Measurements from ENCODE around the gene AGR2. TPM values are rescaled to one million over a fixed set of nuclear protein-coding genes. Genes with fewer than 3 reads are reported as not detected.

Gene AGR2
- total RNA-seq, 1 donor from 2014 or later, result 25.8 TPM

- Mint-ChIP-seq H3K9me3 (ENCODE audit: low read depth) (peaks cover 7% of the 10 kb centered on the region), H3K27me3 (no peaks in the 10 kb centered on the region), H3K4me1 (ENCODE audit: low read depth) (peaks cover 26% of the 10 kb centered on the region), H3K27ac (peak overlapping the region; percentile 71), H3K4me3 (ENCODE audit: low read depth) (peak overlapping the region; percentile 14), H3K36me3 (ENCODE audit: insufficient read depth) (no peaks in the 10 kb centered on the region)
- no peak for DNase-seq (ENCODE audit: low spot score, unreplicated experiment)
- no peak for TF ChIP-seq CTCF (IDR thresholded peaks at IDR 0.05; ENCODE audit: unreplicated experiment)
Measured at GRCh38 chr7:16847381-16847860, 42.6 kb upstream of the AGR2 start.

DNA sequence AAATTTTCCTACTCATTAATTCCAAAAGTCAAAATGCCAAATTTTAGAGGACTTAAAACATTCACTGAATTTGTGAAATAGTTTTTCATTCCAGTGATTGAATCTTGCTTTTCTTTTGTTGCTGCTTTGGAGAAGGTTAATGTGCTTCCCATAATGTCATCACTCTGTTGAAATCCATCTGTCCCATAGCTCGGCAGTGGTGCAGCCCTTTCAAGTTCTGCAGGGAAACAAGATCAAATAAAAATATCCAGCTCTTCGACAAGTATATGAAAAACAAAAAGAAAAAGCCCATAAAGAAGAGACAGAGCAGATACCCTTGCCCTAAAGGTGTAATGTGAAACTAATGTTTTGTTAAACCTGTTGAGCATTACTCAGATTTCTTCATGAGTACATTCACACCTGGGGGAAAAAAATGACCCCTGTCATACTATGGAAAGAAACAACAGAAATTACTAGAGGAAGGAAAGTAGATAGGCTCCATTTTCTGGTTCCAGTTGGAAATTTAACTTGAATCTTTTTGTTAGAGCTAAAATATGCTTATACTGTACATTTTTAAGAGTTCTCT, 41.9 kb upstream of the AGR2 start:
- Mint-ChIP-seq H3K27me3 (no peaks in the 10 kb centered on the region), H3K4me3 (ENCODE audit: low read depth) (peak overlapping the region; percentile 13), H3K36me3 (ENCODE audit: insufficient read depth) (no peaks in the 10 kb centered on the region), H3K9me3 (ENCODE audit: low read depth) (peaks cover 7% of the 10 kb centered on the region), H3K27ac (peak overlapping the region; percentile 71), H3K4me1 (ENCODE audit: low read depth) (peaks cover 21% of the 10 kb centered on the region)
- DNase-seq (ENCODE audit: low spot score, unreplicated experiment), result no peak
- TF ChIP-seq CTCF (IDR thresholded peaks at IDR 0.05; ENCODE audit: unreplicated experiment), result no peak

DNA sequence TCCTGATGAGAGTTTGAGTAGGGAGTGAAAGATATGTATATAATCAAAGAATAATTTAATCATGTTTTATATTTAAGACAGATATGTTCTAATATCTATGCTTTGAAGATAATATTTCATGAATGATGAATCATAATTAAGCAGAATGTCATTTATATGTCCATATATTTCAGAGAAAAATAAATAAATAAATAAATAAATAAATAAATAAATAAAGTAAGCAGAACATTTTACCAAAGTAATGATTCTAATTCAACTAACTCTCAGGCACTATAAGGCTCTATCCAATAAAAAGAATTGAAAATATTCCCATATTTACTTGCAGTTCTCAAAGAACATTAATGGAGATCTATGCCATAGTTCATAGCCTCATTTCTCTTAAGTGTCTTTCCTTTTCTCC, 40.9 kb upstream of the AGR2 start:
- TF ChIP-seq CTCF (IDR thresholded peaks at IDR 0.05; ENCODE audit: unreplicated experiment), result no peak
- no peak overlapping the region for H3K4me3 Mint-ChIP-seq (ENCODE audit: low read depth)
- no peak overlapping the region for H3K27ac Mint-ChIP-seq
- H3K36me3 Mint-ChIP-seq (ENCODE audit: insufficient read depth), result no peaks in the 10 kb centered on the region
- H3K4me1 Mint-ChIP-seq (ENCODE audit: low read depth), result peaks cover 20% of the 10 kb centered on the region
- DNase-seq (ENCODE audit: low spot score, unreplicated experiment), result no peak
- H3K27me3 Mint-ChIP-seq, result no peaks in the 10 kb centered on the region
- H3K9me3 Mint-ChIP-seq (ENCODE audit: low read depth), result peaks cover 3% of the 10 kb centered on the region

- DNase-seq (ENCODE audit: low spot score, unreplicated experiment), result no peak
- Mint-ChIP-seq H3K9me3 (ENCODE audit: low read depth) (peaks cover 7% of the 10 kb centered on the region), H3K27me3 (no peaks in the 10 kb centered on the region), H3K36me3 (ENCODE audit: insufficient read depth) (no peaks in the 10 kb centered on the region), H3K27ac (no peak overlapping the region), H3K4me1 (ENCODE audit: low read depth) (peaks cover 17% of the 10 kb centered on the region), H3K4me3 (ENCODE audit: low read depth) (no peak overlapping the region)
- TF ChIP-seq CTCF (IDR thresholded peaks at IDR 0.05; ENCODE audit: unreplicated experiment), result no peak
Measured at GRCh38 chr7:16841681-16842080, 36.9 kb upstream of the AGR2 start.

DNA sequence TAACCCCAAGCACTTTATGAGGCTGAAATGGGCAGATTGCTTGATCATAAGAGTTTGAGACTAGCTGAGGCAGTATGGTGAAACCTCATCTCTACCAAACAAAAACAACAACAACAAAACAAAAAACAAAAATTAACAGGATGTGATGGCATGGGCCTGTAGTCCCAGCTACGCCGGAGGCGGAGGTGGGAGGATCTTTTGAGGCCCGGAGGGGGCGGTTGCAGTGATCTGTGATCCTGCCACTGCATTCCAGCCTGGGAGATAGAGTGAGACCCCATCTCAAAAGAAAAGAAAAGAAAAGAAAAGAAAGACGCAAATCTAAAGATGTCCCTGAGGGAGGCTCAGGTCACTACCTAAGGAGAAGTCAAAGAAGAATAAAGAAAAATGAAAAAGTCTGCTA, 35.3 kb upstream of the AGR2 start:
- no peak for DNase-seq (ENCODE audit: low spot score, unreplicated experiment)
- Mint-ChIP-seq H3K9me3 (ENCODE audit: low read depth) (peaks cover 9% of the 10 kb centered on the region), H3K27ac (no peak overlapping the region), H3K4me1 (ENCODE audit: low read depth) (peaks cover 9% of the 10 kb centered on the region), H3K4me3 (ENCODE audit: low read depth) (no peak overlapping the region), H3K36me3 (ENCODE audit: insufficient read depth) (no peaks in the 10 kb centered on the region), H3K27me3 (no peaks in the 10 kb centered on the region)
- TF ChIP-seq CTCF (IDR thresholded peaks at IDR 0.05; ENCODE audit: unreplicated experiment), result no peak

Measured in progenitor cell of endocrine pancreas (in vitro differentiated cells).